Measurements from ENCODE around the gene ZNF169.
"Not testable (repeated sequence)": the region's sequence is repeated elsewhere in the genome, so short reads cannot be mapped to it uniquely, and the experiment has no call there.

The ZNF169 gene

GRCh38 chr9:94259077-94259862 is at the start of gene ZNF169:
ZNF169 (plus strand) TSS chr9:94259298; CDS start chr9:94278813, 19,515 bp downstream.
- peak; percentile 75 for DNase-seq (ENCODE audit: low read depth)

GRCh38 chr9:94210616-94211603 is 48.2 kb upstream of the ZNF169 start:
- no peak for DNase-seq (ENCODE audit: low read depth)

GRCh38 chr9:94212091-94212490 is 47.0 kb upstream of the ZNF169 start:
- no peak for DNase-seq (ENCODE audit: low read depth)

- DNase-seq (ENCODE audit: low read depth) = no peak
These were observed 46.6 kb upstream of the ZNF169 start for GRCh38 chr9:94212531-94212930.

GRCh38 chr9:94213511-94214124 is 45.5 kb upstream of the ZNF169 start:
- peak; percentile 56 for DNase-seq (ENCODE audit: low read depth)

GRCh38 chr9:94222870-94223269 is 36.2 kb upstream of the ZNF169 start:
- DNase-seq (ENCODE audit: low read depth) = no peak

- DNase-seq (ENCODE audit: low read depth) = not testable (repeated sequence)
These were observed 33.7 kb upstream of the ZNF169 start for GRCh38 chr9:94225413-94225812.

- DNase-seq (ENCODE audit: low read depth) = no peak
These were observed 30.5 kb upstream of the ZNF169 start for GRCh38 chr9:94228616-94229015.

- no peak for DNase-seq (ENCODE audit: low read depth)
These were observed 26.7 kb upstream of the ZNF169 start for GRCh38 chr9:94232428-94232827.

- DNase-seq (ENCODE audit: low read depth) = not testable (repeated sequence)
These were observed 18.0 kb upstream of the ZNF169 start for GRCh38 chr9:94241098-94241497.

- no peak for DNase-seq (ENCODE audit: low read depth)
These were observed 13.4 kb upstream of the ZNF169 start for GRCh38 chr9:94245651-94246050.

- DNase-seq (ENCODE audit: low read depth) = no peak
These were observed 8.6 kb upstream of the ZNF169 start for GRCh38 chr9:94250456-94250855.

GRCh38 chr9:94256007-94256406 is 3.1 kb upstream of the ZNF169 start:
- DNase-seq (ENCODE audit: low read depth) = no peak

- DNase-seq (ENCODE audit: low read depth) = not testable (repeated sequence)
These were observed 6.7 kb downstream of the ZNF169 start for GRCh38 chr9:94265626-94266402.

GRCh38 chr9:94269264-94269663 is 10.2 kb downstream of the ZNF169 start:
- no peak for DNase-seq (ENCODE audit: low read depth)

- DNase-seq (ENCODE audit: low read depth) = no peak
These were observed 10.9 kb downstream of the ZNF169 start for GRCh38 chr9:94270009-94270408.

- DNase-seq (ENCODE audit: low read depth) = not testable (repeated sequence)
These were observed 17.9 kb downstream of the ZNF169 start for GRCh38 chr9:94277029-94277428.

- DNase-seq (ENCODE audit: low read depth) = no peak
These were observed 18.9 kb downstream of the ZNF169 start for GRCh38 chr9:94277885-94278536.

GRCh38 chr9:94280409-94280989 is 21.4 kb downstream of the ZNF169 start:
- no peak for DNase-seq (ENCODE audit: low read depth)

GRCh38 chr9:94281101-94281500 is 22.0 kb downstream of the ZNF169 start:
- no peak for DNase-seq (ENCODE audit: low read depth)

- no peak for DNase-seq (ENCODE audit: low read depth)
These were observed 27.0 kb downstream of the ZNF169 start for GRCh38 chr9:94286116-94286515.
